ENCODE measurements around the gene WWOX. TPM values are rescaled to one million over a fixed set of nuclear protein-coding genes. Genes with fewer than 3 reads are reported as not detected.

WWOX gene
- total RNA-seq, 1 experiment from 2014 or later: 15.6 TPM

GRCh38 chr16:78773706-78774105, 674.3 kb downstream of the WWOX start:
- no peak overlapping the region for H2AFZ ChIP-seq (ENCODE audit: low read length)

More at GRCh38 chr16:78773706-78774105, 674.3 kb downstream of the WWOX start:
- no peak overlapping the region for H3K18ac ChIP-seq (ENCODE audit: insufficient read length, low read depth, low read length)
- no peaks in the 10 kb centered on the region for H4K20me1 ChIP-seq (ENCODE audit: control insufficient read depth, insufficient read depth, insufficient read length)
- no peak overlapping the region for H3K4me2 ChIP-seq (ENCODE audit: insufficient read depth, insufficient read length, low read length)
- H3T11ph ChIP-seq (ENCODE audit: low read length): no peak overlapping the region
- H3K79me1 ChIP-seq (ENCODE audit: insufficient read depth, low read depth, low read length, poor library complexity, severe bottlenecking): no peaks in the 10 kb centered on the region
- no peak overlapping the region for H3K23ac ChIP-seq (ENCODE audit: insufficient read length, low read depth, low read length)
- H4K91ac ChIP-seq (ENCODE audit: insufficient read length, low read depth, low read length): no peak overlapping the region
- H3K4me1 ChIP-seq (ENCODE audit: insufficient read depth, low read length): no peaks in the 10 kb centered on the region; the same call in 1 of the 2 replicates
- no peak overlapping the region for H2BK15ac ChIP-seq (ENCODE audit: low read depth, low read length)
- no peak overlapping the region for H2BK20ac ChIP-seq (ENCODE audit: low read depth, low read length, poor library complexity, severe bottlenecking)
- no peak overlapping the region for H3K56ac ChIP-seq (ENCODE audit: insufficient read length, low read depth, low read length)
- H2BK12ac ChIP-seq (ENCODE audit: insufficient read length, low read depth, low read length): no peak overlapping the region
- Mint-ChIP-seq H3K27me3 (ENCODE audit: low read depth) (no peaks in the 10 kb centered on the region; the same call in 1 of the 2 replicates), H3K27ac (no peak overlapping the region), H3K36me3 (ENCODE audit: insufficient read depth in 1 of 3, low read depth in 3 of 3) (peaks cover 0 to 3% (median 0%) of the 10 kb centered on the region in 3 experiments; a peak in 1 of 7 replicates), H3K4me3 (no peak overlapping the region), H3K9me3 (no peaks in the 10 kb centered on the region; a peak in 1 of 5 replicates), H3K4me1 (peaks cover 7 to 12% of the 10 kb centered on the region in 2 experiments; a peak in 3 of 4 replicates)
- H3K9ac ChIP-seq (ENCODE audit: extremely low read depth, insufficient read length, low read length): no peak overlapping the region
- no peak overlapping the region for H2AK5ac ChIP-seq (ENCODE audit: insufficient read length, low read length)
- no peak overlapping the region for H3K14ac ChIP-seq (ENCODE audit: insufficient read depth, low read length)
- no peak for DNase-seq
- no peak overlapping the region for H3K4ac ChIP-seq (ENCODE audit: low read depth, low read length)
- H4K5ac ChIP-seq (ENCODE audit: insufficient read length, low read depth, low read length): no peak overlapping the region
- no peaks in the 10 kb centered on the region for H3K23me2 ChIP-seq (ENCODE audit: insufficient read length, low read depth, low read length, poor library complexity, severe bottlenecking)
- no CpG with 5 or more reads among the region's 4 CpGs for WGBS (ENCODE audit: extremely low coverage, insufficient read length, low lambda C conversion rate)
- H4K8ac ChIP-seq (replicated peaks; ENCODE audit: insufficient read length, low read depth, low read length): no peak overlapping the region
- H3K79me2 ChIP-seq (ENCODE audit: insufficient read depth, low read length): no peaks in the 10 kb centered on the region
- no peak for TF ChIP-seq CTCF (conservative IDR thresholded peaks at IDR 0.05)
- no peaks in the 10 kb centered on the region for H3K27me3 ChIP-seq (ENCODE audit: insufficient read depth, low read length)
- H3K9me3 ChIP-seq (ENCODE audit: control insufficient read depth, low read depth, low read length): no peaks in the 10 kb centered on the region
- H2BK120ac ChIP-seq (ENCODE audit: low read depth, low read length, poor library complexity, severe bottlenecking): no peak overlapping the region
- H2BK5ac ChIP-seq (ENCODE audit: insufficient read length, low read length): no peak overlapping the region
- no peak overlapping the region for H3K27ac ChIP-seq (ENCODE audit: insufficient read length, low read depth, low read length)
